Stimulated activated CD8-positive, alpha-beta memory T cell treated with anti-CD3 and anti-CD28 coated beads, Interleukin-15, amount 100 ng/mL, for 4 hours (primary cell): ENCODE data around the gene KRTAP7-1.
A peak's percentile ranks its signal among the peaks of the same experiment; 100 is the strongest.

Source experiments
- DNase-seq, 2 donors: peaks; one replicate each; pipeline ENCODE4 v3.0.0-alpha.2; 2020; ENCODE audit warnings: low read depth in 2 of 2

Gene KRTAP7-1

GRCh38 chr21:30829659-30830058 is at the start of gene KRTAP7-1:
Gene KRTAP7-1, minus strand, starts transcription at chr21:30829759. Its CDS starts 61 bp downstream, at chr21:30829698.
- DNase-seq, result no peak

GRCh38 chr21:30874526-30874925 is 45.0 kb upstream of the KRTAP7-1 start:
- no peak for DNase-seq

- no peak for DNase-seq
These were observed 18.3 kb upstream of the KRTAP7-1 start for GRCh38 chr21:30847627-30848500.

GRCh38 chr21:30842990-30843389 is 13.4 kb upstream of the KRTAP7-1 start:
- DNase-seq, result no peak

- peak in 1 of 2 donors; percentile 11 for DNase-seq
These were observed 9.7 kb upstream of the KRTAP7-1 start for GRCh38 chr21:30839304-30839703.

- no peak for DNase-seq
These were observed 9.0 kb upstream of the KRTAP7-1 start for GRCh38 chr21:30838536-30838935.

- no peak for DNase-seq
These were observed 1.7 kb upstream of the KRTAP7-1 start for GRCh38 chr21:30831194-30831765.

GRCh38 chr21:30818837-30819610 is 10.5 kb downstream of the KRTAP7-1 start:
- no peak for DNase-seq

- no peak for DNase-seq
These were observed 16.4 kb downstream of the KRTAP7-1 start, which contains the start of gene KRTAP8-1 for GRCh38 chr21:30813174-30813573. Gene KRTAP8-1, minus strand, starts transcription at chr21:30813274. Its CDS starts 54 bp downstream, at chr21:30813220.

GRCh38 chr21:30800605-30801004 is 29.0 kb downstream of the KRTAP7-1 start:
- DNase-seq, result no peak

- DNase-seq, result no peak
These were observed 35.8 kb downstream of the KRTAP7-1 start for GRCh38 chr21:30793581-30794314.

- no peak for DNase-seq
These were observed 50.3 kb downstream of the KRTAP7-1 start for GRCh38 chr21:30779249-30779648.
